Memory B cell (primary cell): ENCODE results near the gene ZNF710.
A peak's percentile ranks its signal among the peaks of the same experiment; 100 is the strongest.

ENCODE experiments used
- ATAC-seq: fragments of 150-1000 bp; cut with Tn5 transposase; 2 replicates; pipeline ENCODE4 v1.10.0; 2021; ENCODE audit warnings: low read depth, mild to moderate bottlenecking, moderate library complexity
- DNase-seq, 2 donors: peaks; one replicate each; pipeline ENCODE4 v3.0.0; 2022; ENCODE audit warnings: low spot score in 2 of 2
- H3K27ac Mint-ChIP-seq: one replicate; pipeline ENCODE4 v1.8.0; 2022; ENCODE audit warnings: mild to moderate bottlenecking, moderate library complexity, mixed read lengths
- H3K27me3 Mint-ChIP-seq: one replicate; pipeline ENCODE4 v1.8.0; 2022; ENCODE audit warnings: mixed read lengths
- H3K36me3 Mint-ChIP-seq: one replicate; pipeline ENCODE4 v1.8.0; 2022; ENCODE audit warnings: mild to moderate bottlenecking, mixed read lengths
- H3K4me1 Mint-ChIP-seq: one replicate; pipeline ENCODE4 v1.8.0; 2022; ENCODE audit warnings: mixed read lengths
- H3K4me3 Mint-ChIP-seq: one replicate; pipeline ENCODE4 v1.8.0; 2022; ENCODE audit warnings: mild to moderate bottlenecking, moderate library complexity, mixed read lengths
- H3K9me3 Mint-ChIP-seq: one replicate; pipeline ENCODE4 v1.8.0; 2022; ENCODE audit warnings: mixed read lengths

ZNF710 gene

GRCh38 chr15:90002428-90002844 is 1.3 kb downstream of the ZNF710 start:
- peaks cover 38% of the 10 kb centered on the region for H3K4me1 Mint-ChIP-seq
- no peaks in the 10 kb centered on the region for H3K9me3 Mint-ChIP-seq
- H3K27ac Mint-ChIP-seq: peak overlapping the region; percentile 90
- peak overlapping the region; percentile 92 for H3K4me3 Mint-ChIP-seq
- DNase-seq: peak in 1 of 2 donors; percentile 38
- peak; percentile 48 for ATAC-seq
- H3K36me3 Mint-ChIP-seq: peaks cover 7% of the 10 kb centered on the region
- H3K27me3 Mint-ChIP-seq: no peaks in the 10 kb centered on the region

GRCh38 chr15:90003736-90004135 is 2.6 kb downstream of the ZNF710 start:
- no peak for DNase-seq
- Mint-ChIP-seq H3K36me3 (peaks cover 7% of the 10 kb centered on the region), H3K27me3 (no peaks in the 10 kb centered on the region), H3K4me3 (peak overlapping the region; percentile 37), H3K9me3 (no peaks in the 10 kb centered on the region), H3K4me1 (peaks cover 38% of the 10 kb centered on the region), H3K27ac (peak overlapping the region; percentile 90)
- no peak for ATAC-seq

- H3K36me3 Mint-ChIP-seq: peaks cover 7% of the 10 kb centered on the region
- H3K9me3 Mint-ChIP-seq: no peaks in the 10 kb centered on the region
- no peak overlapping the region for H3K4me3 Mint-ChIP-seq
- ATAC-seq: no peak
- no peaks in the 10 kb centered on the region for H3K27me3 Mint-ChIP-seq
- H3K4me1 Mint-ChIP-seq: peaks cover 34% of the 10 kb centered on the region
- no peak for DNase-seq
- H3K27ac Mint-ChIP-seq: peak overlapping the region; percentile 90
Observed at GRCh38 chr15:90004252-90004651, 3.1 kb downstream of the ZNF710 start.

DNA sequence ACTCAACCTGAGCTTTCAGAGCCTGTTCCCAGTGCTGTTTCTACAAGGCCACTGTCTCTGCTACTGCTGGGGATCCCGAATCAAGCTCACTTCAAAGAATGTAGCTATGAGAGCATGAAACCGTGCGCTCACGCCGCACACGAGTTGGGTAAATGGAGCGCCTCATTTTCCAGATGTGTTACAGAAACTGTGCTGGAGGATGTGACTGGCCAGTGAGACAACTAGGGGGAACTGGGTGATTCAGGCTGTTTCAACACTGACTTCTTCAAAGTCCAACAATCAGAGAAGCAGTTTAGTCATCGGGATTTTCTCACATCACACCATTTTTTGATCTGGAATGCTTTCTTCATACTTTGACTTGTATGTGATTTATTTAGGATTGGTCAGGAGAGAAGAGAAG is 3.5 kb downstream of the ZNF710 start:
- no peak overlapping the region for H3K4me3 Mint-ChIP-seq
- DNase-seq (no peak), ATAC-seq (no peak)
- H3K27ac Mint-ChIP-seq: peak overlapping the region; percentile 14
- peaks cover 37% of the 10 kb centered on the region for H3K4me1 Mint-ChIP-seq
- H3K9me3 Mint-ChIP-seq: no peaks in the 10 kb centered on the region
- H3K36me3 Mint-ChIP-seq: peaks cover 7% of the 10 kb centered on the region
- no peaks in the 10 kb centered on the region for H3K27me3 Mint-ChIP-seq

DNA sequence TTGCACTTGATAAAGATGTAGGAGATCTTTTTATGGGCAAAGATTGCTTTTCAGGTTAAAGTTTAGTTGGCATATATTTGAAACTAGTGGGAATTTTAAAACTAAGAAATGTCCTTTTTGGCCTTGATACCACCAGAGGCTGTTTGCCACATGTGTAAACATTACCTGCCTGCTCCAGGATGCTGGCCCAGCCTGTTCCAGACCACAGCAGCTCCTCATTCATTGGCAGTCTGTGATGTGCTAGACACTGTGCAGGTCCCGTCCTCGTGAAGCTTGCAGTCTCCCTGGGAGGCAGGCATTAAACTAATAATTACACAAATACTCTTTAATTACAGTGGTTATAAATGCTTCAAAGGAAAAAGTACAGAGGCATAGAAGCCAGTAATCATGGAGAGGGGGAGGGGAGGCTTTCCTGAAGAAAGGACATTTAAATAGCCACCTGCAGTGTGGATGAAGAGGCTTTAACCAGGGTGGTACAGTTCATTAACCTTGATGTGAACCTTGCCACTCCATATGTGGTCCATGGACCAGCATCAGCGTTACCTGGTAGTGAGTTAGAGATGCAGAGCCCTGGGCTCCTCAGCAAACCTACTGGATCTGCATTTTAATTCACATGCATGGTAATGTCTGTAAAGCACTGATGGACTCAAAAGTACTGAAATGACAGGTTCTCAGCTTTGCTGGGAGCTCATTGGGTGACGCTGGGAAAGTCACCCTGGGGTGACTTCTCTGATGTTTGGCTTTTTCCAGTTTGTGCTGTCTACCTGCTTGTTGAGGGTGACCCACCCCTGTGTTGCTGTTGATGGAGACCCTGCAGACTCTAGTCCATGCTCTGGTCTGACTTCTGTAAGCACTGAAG is 5.3 kb downstream of the ZNF710 start:
- Mint-ChIP-seq H3K27ac (no peak overlapping the region), H3K27me3 (no peaks in the 10 kb centered on the region), H3K9me3 (peaks cover under 1% of the 10 kb centered on the region), H3K36me3 (peaks cover 2% of the 10 kb centered on the region), H3K4me1 (peaks cover 36% of the 10 kb centered on the region), H3K4me3 (no peak overlapping the region)
- no peak for DNase-seq
- no peak for ATAC-seq

DNA sequence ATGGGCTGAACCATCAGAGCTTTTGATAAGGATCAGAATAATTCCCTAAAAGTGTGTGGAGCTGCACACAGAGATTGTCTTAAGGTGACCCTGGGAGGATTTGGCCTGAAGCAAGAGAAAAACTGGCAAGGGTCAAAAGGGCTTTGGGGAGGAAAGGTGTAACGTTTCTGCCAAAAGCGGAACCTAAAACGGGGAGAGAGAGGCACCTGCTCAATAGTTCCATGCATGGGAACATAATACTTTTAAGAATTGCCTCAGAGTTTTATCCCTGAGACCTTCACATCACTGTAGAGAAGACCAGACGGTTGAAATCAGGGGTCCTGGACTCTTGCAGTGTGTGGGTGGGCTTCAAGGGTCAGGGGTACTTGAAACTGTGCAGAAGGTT is 5.9 kb downstream of the ZNF710 start:
- H3K4me3 Mint-ChIP-seq: no peak overlapping the region
- peaks cover 2% of the 10 kb centered on the region for H3K9me3 Mint-ChIP-seq
- H3K27me3 Mint-ChIP-seq: no peaks in the 10 kb centered on the region
- ATAC-seq: no peak
- no peak for DNase-seq
- H3K36me3 Mint-ChIP-seq: peaks cover 2% of the 10 kb centered on the region
- peaks cover 36% of the 10 kb centered on the region for H3K4me1 Mint-ChIP-seq
- no peak overlapping the region for H3K27ac Mint-ChIP-seq

GRCh38 chr15:90008607-90009006 is 7.5 kb downstream of the ZNF710 start:
- Mint-ChIP-seq H3K4me1 (peaks cover 38% of the 10 kb centered on the region), H3K4me3 (no peak overlapping the region), H3K27me3 (no peaks in the 10 kb centered on the region), H3K36me3 (peaks cover 4% of the 10 kb centered on the region), H3K9me3 (peaks cover 2% of the 10 kb centered on the region), H3K27ac (no peak overlapping the region)
- DNase-seq (no peak), ATAC-seq (no peak)

GRCh38 chr15:90009301-90010022 is 8.3 kb downstream of the ZNF710 start:
- Mint-ChIP-seq H3K9me3 (peaks cover 2% of the 10 kb centered on the region), H3K27ac (peak overlapping the region; percentile 4), H3K36me3 (peaks cover 6% of the 10 kb centered on the region), H3K4me3 (no peak overlapping the region), H3K4me1 (peaks cover 39% of the 10 kb centered on the region), H3K27me3 (no peaks in the 10 kb centered on the region)
- ATAC-seq (peak; percentile 46), DNase-seq (no peak)

- H3K9me3 Mint-ChIP-seq: peaks cover 2% of the 10 kb centered on the region
- ATAC-seq (no peak), DNase-seq (no peak)
- H3K36me3 Mint-ChIP-seq: peaks cover 3% of the 10 kb centered on the region
- H3K27ac Mint-ChIP-seq: no peak overlapping the region
- H3K4me1 Mint-ChIP-seq: peaks cover 28% of the 10 kb centered on the region
- H3K27me3 Mint-ChIP-seq: no peaks in the 10 kb centered on the region
- H3K4me3 Mint-ChIP-seq: no peak overlapping the region
Observed at GRCh38 chr15:90011705-90012104, 10.6 kb downstream of the ZNF710 start.

DNA sequence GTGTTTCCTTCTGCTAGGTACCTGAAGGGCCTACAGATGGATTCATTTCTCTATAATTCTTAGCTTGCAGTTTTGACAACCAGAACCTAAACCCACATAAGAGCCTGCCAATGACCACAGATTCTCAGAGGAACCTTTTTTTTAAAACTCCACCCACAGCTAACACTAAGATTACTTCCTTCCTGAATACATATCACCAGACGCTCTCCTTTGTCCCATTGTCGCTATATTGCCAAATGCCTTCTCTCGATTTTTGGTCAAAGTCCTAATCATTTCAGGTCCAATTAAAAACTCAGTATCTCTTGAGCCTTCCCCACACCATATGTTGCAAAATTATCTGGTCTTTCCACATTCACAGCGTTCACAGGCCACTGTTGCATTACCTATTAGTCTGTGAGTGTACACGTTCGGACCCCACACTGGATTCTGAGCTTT is 12.4 kb downstream of the ZNF710 start:
- Mint-ChIP-seq H3K4me1 (peaks cover 22% of the 10 kb centered on the region), H3K27ac (no peak overlapping the region), H3K36me3 (peaks cover 3% of the 10 kb centered on the region), H3K4me3 (peak overlapping the region; percentile 35), H3K27me3 (no peaks in the 10 kb centered on the region), H3K9me3 (peaks cover 2% of the 10 kb centered on the region)
- DNase-seq (peak in 1 of 2 donors; percentile 30), ATAC-seq (peak; percentile 89)

DNA sequence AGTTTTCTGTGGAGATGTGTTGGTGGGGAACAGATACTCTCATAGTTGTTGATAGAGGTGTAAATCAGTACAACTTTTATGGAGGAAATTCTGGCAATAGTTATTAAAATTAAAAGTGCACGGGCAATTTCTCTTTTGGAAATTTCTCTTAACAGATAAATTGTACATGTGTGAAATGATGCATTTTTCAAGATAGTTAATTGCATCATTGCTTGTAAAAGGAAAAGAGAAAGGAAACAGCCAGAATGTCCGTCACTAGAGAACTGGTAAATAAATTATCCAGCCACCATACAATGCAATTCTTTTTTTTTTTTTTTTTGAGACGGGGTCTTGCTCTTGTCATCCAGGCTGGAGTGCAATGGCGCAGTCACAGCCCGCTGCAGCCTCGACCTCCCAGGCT is 14.2 kb downstream of the ZNF710 start:
- Mint-ChIP-seq H3K4me3 (no peak overlapping the region), H3K27me3 (no peaks in the 10 kb centered on the region), H3K4me1 (peaks cover 22% of the 10 kb centered on the region)

DNA sequence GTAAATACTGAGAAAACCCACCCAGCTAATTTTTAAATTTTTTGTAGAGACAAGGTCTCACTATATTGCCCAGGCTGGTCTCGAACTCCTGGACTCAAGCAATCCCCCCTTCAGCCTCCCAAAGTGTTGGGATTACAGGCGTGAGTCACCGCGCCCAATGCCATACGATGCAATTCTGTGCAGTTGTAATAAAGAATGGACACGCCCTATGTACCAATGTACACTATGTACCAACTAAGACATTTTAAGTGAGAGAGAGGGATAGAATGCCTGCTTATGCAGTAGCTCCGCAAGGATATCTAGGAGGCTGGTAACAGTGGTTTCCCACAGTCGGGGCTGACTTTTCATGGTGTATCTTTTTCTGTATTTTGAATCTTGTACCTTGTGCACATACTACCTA is 14.6 kb downstream of the ZNF710 start:
- Mint-ChIP-seq H3K36me3 (peaks cover 3% of the 10 kb centered on the region), H3K27me3 (no peaks in the 10 kb centered on the region), H3K4me3 (no peak overlapping the region), H3K9me3 (peaks cover 2% of the 10 kb centered on the region), H3K27ac (no peak overlapping the region), H3K4me1 (peaks cover 24% of the 10 kb centered on the region)
- ATAC-seq (no peak), DNase-seq (no peak)

More for the DNA sequence above, 14.2 kb downstream of the ZNF710 start:
- Mint-ChIP-seq H3K9me3 (peaks cover 2% of the 10 kb centered on the region), H3K36me3 (peaks cover 3% of the 10 kb centered on the region), H3K27ac (no peak overlapping the region)
- no peak for DNase-seq
- ATAC-seq: no peak

- Mint-ChIP-seq H3K9me3 (no peaks in the 10 kb centered on the region), H3K4me1 (peaks cover 28% of the 10 kb centered on the region), H3K4me3 (no peak overlapping the region), H3K36me3 (peaks cover 3% of the 10 kb centered on the region), H3K27me3 (no peaks in the 10 kb centered on the region), H3K27ac (no peak overlapping the region)
- ATAC-seq (no peak), DNase-seq (no peak)
Observed at GRCh38 chr15:90016721-90017120, 15.6 kb downstream of the ZNF710 start.

DNA sequence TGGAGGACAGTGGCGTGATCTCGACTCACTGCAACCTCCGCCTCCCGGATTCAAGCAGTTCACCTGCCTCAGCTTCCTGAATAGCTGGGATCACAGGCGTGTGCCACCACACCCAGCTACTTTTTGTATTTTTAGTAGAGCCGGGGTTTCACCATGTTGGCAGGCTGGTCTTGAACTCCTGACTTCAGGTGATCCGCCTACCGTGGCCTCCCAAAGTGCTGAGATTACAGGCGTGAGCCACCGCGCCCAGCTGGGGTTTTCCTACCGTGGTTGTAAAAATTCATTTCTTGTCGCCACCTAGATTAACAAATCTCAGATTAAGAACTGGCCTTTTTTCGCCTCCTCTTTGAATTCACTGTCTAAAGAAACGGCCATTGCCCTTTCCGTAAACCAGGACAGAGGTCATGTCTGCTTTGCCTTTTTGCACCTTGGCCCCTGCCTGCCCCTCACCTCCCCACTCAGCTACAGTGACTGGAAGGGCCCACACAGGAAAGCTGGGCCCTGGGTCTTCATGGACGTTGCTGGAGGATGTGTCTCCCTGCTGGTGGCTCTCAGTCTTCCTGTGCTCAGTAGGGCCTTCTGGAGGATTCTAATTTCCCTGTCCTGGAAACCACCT is 17.2 kb downstream of the ZNF710 start:
- no peak overlapping the region for H3K27ac Mint-ChIP-seq
- ATAC-seq (no peak), DNase-seq (no peak)
- H3K4me1 Mint-ChIP-seq: peaks cover 22% of the 10 kb centered on the region
- no peaks in the 10 kb centered on the region for H3K27me3 Mint-ChIP-seq
- peaks cover 1% of the 10 kb centered on the region for H3K36me3 Mint-ChIP-seq
- no peaks in the 10 kb centered on the region for H3K9me3 Mint-ChIP-seq
- H3K4me3 Mint-ChIP-seq: no peak overlapping the region
